Fibroblast of pulmonary artery (primary cell): ENCODE data around the gene MYL1.

Experiments used
- DNase-seq: peaks from one replicate; pipeline ENCODE4 v3.0.0-alpha.2; 2010; ENCODE audit warnings: low read depth
- H3K4me3 ChIP-seq: replicated peaks from 2 replicates; pipeline ENCODE4 v1.5.1; 2011; ENCODE audit warnings: low read depth, mild to moderate bottlenecking, control low read depth, low read length, moderate library complexity
- TF ChIP-seq, protein P1 (sequence below): IDR thresholded peaks from 2 replicates; pipeline ENCODE4 v1.5.1; 2011; ENCODE audit warnings: mild to moderate bottlenecking, control low read depth, low read length, inconsistent platforms; ENCODE audit errors: missing control alignments

Gene MYL1

DNA sequence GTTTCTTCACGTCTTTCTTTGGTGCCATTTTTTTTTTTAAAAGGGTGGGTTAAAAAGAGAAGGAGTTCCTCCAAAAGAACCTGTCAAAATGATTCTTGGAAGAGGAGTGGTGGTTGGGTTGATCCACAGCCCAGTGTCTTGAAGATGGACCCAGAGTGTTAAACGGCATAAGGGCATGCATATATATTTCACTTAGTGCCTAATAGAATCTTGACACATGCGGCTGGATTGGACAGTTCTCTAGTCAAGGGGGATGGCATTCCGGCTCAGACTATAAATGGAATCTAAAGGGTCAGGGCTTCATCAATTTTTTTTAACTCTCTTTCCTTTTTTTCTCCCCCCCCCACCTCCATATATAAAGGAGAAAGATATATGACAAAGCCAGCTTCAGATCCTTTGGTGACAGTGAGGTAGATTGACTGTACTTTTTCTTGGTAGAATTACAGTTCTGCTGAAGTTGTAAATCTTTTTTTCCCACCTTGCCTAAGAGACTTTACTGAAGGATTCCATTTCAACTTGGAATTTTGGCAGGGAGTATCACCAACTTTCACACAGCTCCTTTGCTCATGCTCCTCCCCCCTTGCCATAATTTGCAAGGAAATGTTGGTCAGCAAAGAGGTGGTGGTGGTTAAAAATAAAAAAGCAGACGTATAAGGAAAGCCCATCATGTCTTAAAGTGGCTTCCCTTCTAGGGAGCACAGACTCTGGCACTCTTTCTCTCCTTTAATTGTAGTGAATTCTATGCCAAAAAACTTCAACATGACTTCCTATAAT, at the start of gene MYL1:
MYL1 (minus strand) TSS at position 160 of the 774 bp plus-strand sequence; CDS start at position 28, 132 bp downstream.
- TF ChIP-seq, protein P1, sequence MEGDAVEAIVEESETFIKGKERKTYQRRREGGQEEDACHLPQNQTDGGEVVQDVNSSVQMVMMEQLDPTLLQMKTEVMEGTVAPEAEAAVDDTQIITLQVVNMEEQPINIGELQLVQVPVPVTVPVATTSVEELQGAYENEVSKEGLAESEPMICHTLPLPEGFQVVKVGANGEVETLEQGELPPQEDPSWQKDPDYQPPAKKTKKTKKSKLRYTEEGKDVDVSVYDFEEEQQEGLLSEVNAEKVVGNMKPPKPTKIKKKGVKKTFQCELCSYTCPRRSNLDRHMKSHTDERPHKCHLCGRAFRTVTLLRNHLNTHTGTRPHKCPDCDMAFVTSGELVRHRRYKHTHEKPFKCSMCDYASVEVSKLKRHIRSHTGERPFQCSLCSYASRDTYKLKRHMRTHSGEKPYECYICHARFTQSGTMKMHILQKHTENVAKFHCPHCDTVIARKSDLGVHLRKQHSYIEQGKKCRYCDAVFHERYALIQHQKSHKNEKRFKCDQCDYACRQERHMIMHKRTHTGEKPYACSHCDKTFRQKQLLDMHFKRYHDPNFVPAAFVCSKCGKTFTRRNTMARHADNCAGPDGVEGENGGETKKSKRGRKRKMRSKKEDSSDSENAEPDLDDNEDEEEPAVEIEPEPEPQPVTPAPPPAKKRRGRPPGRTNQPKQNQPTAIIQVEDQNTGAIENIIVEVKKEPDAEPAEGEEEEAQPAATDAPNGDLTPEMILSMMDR = no peak
- no peak for DNase-seq
- no peak within 1 kb of the TSS for H3K4me3 ChIP-seq

DNA sequence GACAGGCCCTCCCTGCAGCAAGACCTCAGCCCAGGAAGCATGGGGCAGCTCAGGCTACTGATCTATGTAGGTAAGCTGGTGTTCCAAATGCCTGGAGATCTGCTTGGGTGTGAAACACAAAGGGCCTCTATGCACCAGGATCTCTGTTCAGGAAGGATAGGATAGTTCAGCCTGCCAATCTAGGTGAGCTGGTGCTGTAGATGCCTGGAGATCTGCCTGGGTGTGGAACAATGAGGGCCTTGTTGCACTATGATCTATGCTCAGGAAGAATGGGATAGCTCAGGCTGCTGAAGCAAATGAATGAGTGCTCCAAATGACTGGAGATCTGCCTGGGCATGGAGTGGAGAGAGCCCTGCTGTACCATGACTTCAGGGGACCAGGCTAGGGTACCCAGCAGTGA, 48.9 kb upstream of the MYL1 start:
- DNase-seq = no peak
- TF ChIP-seq, protein P1 = no peak
- no peak overlapping the region for H3K4me3 ChIP-seq

DNA sequence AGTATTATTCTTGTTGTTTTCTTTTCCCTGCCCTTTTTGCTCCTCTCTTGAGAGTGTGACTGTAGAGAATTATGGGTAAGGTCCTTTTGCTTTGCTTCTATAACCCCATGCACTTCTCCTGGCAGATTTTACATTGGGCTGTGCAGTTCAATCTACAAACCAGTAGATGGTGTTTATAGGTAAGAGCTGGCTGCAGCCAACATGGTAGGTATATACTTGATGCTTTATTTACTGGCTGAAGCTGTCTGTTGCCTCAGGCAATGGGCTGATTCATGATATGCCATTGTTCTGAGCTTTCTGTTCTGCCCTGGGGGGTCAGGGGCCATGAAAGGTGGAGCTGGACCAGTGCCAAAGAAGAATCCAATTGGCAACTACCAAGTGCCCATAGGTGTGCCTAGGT, 48.3 kb upstream of the MYL1 start:
- no peak for DNase-seq
- no peak overlapping the region for H3K4me3 ChIP-seq
- TF ChIP-seq, protein P1 = no peak

DNA sequence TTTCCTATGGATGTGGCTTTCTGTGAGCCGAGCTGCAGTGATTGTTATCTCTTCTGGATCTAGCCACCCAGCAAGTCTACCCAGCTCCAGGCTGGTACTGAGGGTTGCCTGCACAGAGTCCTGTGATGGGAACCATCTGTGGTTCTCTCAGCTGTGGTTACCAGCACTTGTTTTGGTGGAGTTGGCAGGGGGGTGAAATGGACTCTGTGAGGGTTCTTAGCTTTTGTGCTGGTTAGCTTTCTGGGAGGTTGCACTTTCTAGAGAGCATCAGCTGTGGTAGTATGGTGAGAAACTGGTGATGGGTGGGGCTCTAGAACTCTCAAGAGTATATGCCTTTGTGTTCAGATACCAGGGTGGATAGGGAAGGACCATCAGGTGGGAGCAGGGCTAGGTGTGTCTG, 45.4 kb upstream of the MYL1 start:
- H3K4me3 ChIP-seq = no peak overlapping the region
- TF ChIP-seq, protein P1 = no peak
- DNase-seq = no peak

DNA sequence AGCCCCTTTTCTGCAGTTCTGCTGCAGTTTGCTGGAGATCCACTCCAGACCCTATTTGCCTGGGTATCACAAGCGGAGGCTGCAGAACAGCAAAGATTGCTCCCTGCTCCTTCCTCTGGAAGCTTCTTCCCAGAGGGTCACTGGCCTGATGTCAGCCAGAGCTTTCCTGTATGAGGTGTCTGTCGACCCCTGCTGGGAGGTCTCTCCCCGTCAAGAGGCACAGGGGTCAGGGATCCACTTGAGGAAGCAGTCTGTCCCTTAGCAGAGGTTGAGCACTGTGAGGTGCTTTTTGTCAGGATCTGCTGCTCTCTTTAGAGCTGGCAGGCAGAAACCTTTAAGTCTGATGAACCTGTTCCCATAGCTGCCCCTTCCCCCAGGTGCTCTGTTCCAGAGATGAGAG, 42.0 kb upstream of the MYL1 start:
- DNase-seq = no peak
- TF ChIP-seq, protein P1 = no peak
- no peak overlapping the region for H3K4me3 ChIP-seq

DNA sequence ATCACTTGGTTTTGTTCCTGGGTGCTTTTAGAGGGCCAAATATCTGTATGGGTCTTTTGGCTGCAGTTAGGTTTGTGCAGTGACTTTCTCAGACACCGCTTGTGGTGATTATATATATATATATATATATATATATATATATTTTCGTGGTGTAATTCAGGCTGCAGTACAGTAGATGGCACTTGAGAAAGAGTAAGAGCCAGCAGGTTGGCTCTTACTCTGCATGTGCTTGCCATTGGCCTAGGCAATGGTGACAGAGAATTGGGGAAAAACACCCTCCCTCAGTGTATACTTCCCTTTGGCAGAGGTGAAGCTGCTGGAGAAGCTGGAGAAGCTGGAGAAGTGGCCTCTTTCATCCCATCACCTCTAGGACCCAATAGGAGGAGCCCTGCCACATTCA, 22.2 kb upstream of the MYL1 start:
- TF ChIP-seq, protein P1 = no peak
- H3K4me3 ChIP-seq = no peak overlapping the region
- no peak for DNase-seq

DNA sequence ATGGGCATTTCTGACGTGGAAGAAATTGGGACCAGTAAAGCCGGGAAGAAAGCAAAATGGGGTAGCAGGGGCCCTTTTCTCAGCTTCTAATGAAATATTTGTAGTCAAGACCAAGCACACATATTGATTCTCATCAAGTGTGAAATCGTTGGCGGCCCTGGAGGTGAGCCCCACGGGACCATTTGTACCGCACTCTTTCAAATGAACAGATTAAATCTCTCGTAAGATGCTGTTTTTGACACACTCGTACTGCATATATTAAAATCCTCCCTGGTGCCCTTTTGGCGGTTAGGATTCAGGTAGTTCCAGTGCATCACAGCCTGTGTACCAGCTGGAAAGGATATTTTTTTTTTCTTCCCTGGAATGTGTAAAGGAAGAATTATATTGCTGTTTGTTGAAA, 9.9 kb upstream of the MYL1 start:
- no peak overlapping the region for H3K4me3 ChIP-seq
- no peak for DNase-seq
- TF ChIP-seq, protein P1 = no peak
